Posterior vena cava (tissue), 2 donors: ENCODE data around the gene TXNRD3. TPM values are rescaled to one million over a fixed set of nuclear protein-coding genes. Genes with fewer than 3 reads are reported as not detected.
A peak's percentile ranks its signal among the peaks of the same experiment; 100 is the strongest.

Experiments used
- DNase-seq: peaks from one replicate; pipeline ENCODE4 v3.0.0-alpha.2; 2020; ENCODE audit warnings: low spot score
- intact Hi-C, 2 donors: fragments of 100-400 bp; cut with DNase I; formaldehyde crosslinking; loops; one replicate each; pipeline versions ENCODE4 v1.14.1 to v1.14.2; 2022 to 2023
- long read RNA-seq, 2 donors: library from polyadenylated mRNA; unstranded; transcript quantifications; one replicate each; pipeline ENCODE4 v2.0.0, GENCODE V29; 2020 to 2021
- total RNA-seq, 2 donors: library from RNA; stranded (reverse); fragmentation: NEBNext Ultra II Directional; extraction: Animal tissue kit (Norgen Biotek cat#: 25700); gene quantifications; one replicate each; pipeline ENCODE4 v1.2.1, GENCODE V29; 2021
- donor health status: DM: yes; HTN: yes; CAD: no.
- donor health status: DM: yes; HTN: yes; CAD: no.

The TXNRD3 gene
- total RNA-seq, result 10 to 100 TPM in 1 of 2 donors, 1 to 10 TPM in 1; 7.4 to 12.1 TPM
- long read RNA-seq, donor 1, partial matches to known transcripts, result 2 of 2 reads
- long read RNA-seq, donor 1, other reads (novel, unspliced or antisense), result 0 of 2 reads
- long read RNA-seq, donor 2, partial matches to known transcripts, result 2 of 7 reads
- long read RNA-seq, donor 2, other reads (novel, unspliced or antisense), result 3 of 7 reads

DNA sequence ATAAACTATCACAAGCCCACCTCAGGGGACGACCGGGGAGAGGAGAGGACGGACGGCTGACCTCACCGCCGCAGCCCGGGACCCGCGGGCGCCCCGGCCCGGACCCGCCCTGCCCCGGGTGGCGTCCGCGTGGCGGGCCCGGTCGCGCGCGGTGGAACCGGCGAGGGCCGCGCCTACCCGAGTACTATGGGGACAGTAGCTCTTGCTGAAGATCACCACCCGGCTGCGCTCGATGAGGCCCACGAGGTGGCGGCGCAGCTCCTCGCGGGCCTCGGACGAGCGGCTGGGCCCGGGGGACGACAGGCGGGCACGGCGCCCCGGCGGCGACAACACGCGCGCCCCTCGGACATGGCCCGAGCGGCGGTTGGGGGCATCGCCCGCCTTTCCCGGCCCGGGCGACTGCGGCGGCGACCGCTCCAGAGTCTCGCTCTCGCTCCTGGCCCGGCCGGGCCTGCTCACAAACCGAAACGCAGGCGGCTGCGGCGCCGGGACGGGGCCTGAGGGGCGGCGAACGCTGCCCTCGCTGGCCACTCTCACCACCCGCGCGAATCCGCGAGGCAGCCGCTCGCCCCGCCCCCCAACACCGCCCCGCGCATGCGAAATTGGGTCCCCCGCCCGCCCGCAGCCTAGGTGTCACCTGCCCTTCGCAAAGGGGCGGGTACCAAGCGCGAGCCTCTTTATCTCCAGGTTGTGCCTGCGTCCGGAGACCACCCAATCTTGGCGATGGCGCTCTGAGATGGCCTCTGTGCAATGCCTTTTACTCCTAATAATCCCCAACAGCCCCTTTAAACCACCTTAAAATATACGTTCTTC lies at the start of gene TXNRD3:
Gene TXNRD3 (minus strand): TSS at position 554 of the 813 bp plus-strand sequence.
- intact Hi-C loops, result no loop called here
- DNase-seq, result peak; percentile 92

DNA sequence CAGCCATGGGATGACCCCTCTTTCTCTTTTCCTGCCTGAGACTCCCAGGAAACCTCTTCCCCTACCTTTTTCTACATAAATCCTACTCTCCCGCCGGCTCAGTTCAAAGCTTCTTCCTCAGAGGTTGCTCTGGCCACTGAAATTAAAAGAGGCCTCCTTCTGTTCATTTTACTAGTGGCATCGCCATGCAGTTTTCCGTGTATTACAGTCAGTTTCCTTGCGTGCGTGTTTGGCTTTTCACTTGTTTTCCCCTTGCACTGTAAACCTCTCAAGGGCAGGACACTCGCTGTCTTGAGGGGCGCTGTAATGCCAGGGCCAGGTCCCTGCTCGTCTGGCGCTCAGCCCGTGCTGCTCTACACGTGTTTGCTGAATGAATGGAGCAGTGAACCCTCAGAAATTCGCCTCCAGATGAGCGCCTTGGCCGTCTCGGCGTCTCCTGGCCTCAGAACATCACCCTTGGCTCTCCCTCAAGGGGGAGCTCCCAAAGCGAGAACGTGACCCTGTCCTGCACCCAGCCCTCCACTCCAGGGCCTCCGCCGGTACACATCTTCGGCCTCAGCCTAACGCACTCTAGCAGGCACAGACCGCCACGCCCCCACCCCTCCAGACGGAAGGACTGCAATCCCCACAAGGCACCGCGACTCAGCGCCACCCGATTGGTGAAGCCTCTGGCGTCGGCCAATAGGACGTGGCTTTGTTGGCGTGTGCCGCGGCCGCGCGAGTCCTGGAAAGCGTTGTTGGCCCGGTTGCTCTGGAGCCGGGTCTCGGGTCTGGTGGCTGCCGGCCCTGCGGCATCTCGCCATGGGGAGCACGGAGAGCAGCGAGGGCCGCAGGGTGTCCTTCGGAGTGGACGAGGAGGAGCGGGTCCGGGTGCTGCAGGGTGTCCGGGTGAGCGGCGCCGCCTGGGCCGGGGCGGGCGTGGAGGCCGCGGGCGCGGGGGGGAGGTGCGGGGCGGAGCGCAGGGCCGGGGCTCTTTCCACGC lies 48.9 kb upstream of the TXNRD3 start, which contains the start of gene CHCHD6:
Gene CHCHD6 (plus strand): TSS at position 729 of the 982 bp plus-strand sequence. CDS start 73 bp downstream, at position 802.
- intact Hi-C loops, result no loop called here

DNA sequence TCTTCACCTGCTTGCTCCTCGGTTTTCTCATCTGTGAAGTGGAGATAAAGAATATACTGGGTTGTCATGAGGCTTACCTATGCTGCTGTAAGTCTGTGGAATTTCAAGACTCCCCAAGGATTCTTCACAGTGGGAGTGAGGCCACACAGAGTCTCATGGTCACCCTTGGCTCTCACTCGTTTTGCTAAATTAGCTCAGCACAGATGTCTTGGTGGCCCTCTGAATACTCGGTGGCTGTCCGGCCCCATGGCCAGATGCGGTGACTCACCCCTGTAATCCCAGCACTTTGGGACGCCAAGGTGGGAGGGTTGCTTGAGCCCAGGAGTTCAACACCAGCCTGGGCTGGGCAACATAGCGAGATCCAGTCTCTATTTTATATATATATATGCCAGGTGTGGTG lies 44.1 kb upstream of the TXNRD3 start:
- no peak for DNase-seq
- intact Hi-C loops, result no loop called here

More for the DNA sequence above, 48.9 kb upstream of the TXNRD3 start, which contains the start of gene CHCHD6:
- peak; percentile 98 for DNase-seq

DNA sequence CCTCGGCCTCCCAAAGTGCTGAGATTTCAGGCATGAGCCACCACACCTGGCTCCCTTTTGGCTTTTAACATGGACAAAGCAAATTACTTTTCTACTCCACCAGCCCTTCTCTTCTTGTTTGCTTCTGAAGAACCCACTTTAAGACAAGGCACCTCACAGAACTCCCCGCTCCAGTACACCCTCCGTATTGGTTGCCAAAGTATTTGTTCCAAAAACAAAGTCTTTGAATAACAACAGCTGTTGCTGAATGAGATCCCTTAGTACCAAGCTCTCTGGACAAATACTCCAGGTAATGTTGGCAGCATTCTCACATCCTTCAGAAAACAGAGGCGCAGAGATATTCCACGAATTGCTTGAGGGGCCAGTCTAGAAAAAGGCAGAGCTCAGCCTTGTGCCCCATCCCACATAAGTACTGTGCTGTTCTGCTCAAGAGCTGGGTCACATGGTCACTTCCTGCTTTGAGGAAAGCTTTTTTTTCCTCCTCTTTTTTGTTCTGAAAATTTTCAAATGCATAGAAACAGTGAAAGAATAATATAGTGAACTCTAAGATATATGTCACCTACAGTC lies 41.9 kb upstream of the TXNRD3 start:
- intact Hi-C loops, result no loop called here
- DNase-seq, result no peak

DNA sequence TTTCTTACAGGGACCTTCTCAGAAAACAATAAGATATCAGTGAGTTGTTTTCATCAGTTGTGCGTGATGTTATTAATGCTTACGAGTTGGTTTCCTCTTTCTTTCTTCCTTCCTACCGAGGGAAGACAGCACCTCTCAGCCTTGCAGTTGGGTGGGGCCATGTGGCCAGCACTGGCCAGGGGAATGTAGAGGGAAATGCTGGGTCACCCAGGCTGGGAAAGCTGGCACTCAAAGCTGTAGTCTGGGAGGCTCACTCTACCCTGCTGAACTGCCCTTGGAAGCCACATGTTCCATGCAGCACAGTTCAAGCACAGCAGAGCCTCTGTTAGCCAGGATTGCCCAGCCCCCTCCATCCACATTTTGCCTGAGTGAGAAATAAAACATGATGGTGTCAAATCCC lies 39.0 kb upstream of the TXNRD3 start:
- intact Hi-C loops, result no loop called here
- DNase-seq, result no peak

DNA sequence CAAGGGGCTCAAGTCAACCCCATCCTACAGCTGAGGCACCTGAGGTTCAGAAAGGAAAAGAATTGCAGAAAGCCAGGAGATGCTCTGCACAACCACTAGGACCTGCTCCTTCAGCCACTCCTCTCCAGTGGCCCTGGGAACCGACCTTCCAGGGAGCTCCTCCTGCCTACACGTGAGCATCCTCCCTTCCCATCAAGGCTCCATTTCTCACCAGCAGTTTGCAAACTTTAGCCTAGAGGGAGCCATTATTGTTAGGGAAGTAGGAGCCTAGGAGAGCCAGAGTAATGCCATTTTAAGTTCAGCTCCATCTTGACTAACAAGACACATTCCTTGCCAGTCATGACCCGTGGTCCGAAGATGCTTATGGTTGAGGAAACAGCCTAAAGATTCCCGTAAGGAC lies 37.9 kb upstream of the TXNRD3 start:
- no peak for DNase-seq
- intact Hi-C loops, result no loop called here

DNA sequence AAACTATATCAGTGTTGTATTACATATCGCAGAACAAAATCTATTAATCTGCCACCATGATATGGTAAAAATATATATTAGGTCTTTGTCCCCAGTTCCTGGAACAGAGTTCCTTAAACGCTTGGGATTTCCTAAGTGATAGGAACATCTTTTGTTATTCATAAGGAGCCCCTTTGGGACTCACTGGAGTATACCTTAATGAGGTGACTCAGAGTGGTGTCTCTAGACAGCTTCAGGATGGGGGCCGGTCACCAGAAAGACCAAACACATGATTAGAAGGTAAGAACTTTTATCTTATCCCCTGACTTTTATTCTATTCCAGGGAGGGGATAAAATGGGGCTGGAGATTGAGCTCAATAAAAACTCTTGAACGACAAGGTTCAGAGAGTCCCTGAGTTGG lies 36.8 kb upstream of the TXNRD3 start:
- DNase-seq, result no peak
- intact Hi-C loops, result no loop called here

DNA sequence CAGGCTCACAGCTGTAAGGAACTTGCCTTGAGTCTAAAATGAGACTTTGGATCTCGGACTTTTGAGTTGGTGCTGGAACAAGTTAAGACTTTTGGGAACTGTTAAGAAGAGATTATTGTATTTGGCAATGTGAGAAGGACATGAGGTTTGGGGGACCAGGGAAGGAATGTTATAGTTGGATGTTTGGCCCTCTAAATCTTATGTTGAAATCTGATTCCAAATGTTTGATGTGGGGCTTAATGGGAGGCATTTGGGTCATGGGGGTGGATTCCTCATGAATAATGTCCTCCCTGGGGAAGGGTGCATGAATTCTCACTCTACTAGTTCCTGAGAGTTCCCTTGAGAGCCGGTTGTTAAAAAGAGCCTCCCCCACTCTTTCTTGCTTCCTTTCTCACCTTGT lies 30.6 kb upstream of the TXNRD3 start:
- no peak for DNase-seq
- intact Hi-C loops, result loop anchor here in 1 of 2 donors (10.0 kb wide), 1 partner anchor 299 kb away; the partner anchor contains the start of gene PLXNA1

DNA sequence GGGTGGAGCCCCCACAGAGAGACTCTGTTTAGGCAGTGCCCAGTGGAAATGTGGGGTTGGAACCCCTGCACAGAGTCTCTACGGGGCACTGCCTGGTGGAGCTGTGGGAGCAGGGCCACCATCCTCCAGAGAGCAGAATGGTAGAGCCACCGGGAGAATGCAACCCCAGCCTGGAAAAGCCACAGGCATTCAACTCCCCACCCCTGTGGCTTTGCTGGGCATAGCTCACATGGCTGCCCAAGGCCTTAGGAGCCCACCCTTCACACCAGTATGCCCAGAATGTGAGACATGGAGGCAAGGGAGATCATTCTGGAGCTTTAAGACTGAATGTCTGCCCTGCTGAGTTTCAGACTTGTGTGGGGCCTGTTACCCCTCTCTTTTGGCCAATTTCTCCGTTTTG lies 30.1 kb upstream of the TXNRD3 start:
- no peak for DNase-seq
- intact Hi-C loops, result loop anchor here in 1 of 2 donors (10.0 kb wide), 1 partner anchor 300 kb away; the partner anchor contains the start of gene PLXNA1

DNA sequence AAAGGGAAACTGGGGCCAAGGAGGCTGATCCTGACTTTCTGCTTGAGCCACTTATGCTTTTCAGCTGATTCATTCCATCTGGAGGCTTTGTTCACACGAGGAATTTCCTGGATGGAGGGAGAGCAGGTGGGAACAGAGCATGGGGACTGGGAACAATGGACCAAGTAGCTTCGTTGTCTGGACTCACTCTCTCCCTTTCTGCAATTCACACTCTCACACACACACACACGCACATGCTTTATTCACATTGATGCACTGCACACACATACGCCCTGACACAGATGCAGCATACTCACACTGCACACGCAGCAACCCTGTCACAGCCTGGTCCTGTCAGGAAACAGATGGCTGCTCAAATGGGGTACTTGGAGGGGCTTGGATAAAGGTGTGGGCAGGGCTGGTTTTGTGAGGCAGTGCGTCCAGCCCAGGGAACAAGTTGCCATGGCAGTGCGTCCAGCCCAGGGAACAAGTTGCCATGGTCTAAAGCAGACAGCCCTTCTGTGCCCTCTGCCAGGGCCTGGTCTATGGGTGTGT lies 29.4 kb upstream of the TXNRD3 start:
- intact Hi-C loops, result loop anchor here in 1 of 2 donors (10.0 kb wide), 1 partner anchor 301 kb away; the partner anchor contains the start of gene PLXNA1
- no peak for DNase-seq

DNA sequence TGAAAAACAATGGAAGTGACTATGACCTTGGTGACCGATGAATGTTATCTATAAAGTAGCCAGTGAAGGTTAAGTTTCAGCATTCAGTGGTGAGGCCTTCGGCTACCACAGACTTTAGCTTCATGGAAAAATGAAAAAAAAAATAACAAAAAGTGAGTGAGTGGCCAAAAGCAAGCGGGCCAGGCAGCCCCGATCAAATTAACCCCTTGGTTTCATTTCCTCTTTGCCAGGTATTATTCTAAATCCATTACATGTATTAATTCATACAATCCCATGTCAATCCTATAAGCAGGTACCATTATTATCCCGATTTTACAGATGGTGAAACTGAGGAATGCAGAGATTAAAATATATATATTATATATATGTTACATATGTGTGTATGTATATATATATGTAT lies 28.1 kb upstream of the TXNRD3 start:
- intact Hi-C loops, result loop anchor here in 1 of 2 donors (10.0 kb wide), 1 partner anchor 302 kb away; the partner anchor contains the start of gene PLXNA1
- no peak for DNase-seq

DNA sequence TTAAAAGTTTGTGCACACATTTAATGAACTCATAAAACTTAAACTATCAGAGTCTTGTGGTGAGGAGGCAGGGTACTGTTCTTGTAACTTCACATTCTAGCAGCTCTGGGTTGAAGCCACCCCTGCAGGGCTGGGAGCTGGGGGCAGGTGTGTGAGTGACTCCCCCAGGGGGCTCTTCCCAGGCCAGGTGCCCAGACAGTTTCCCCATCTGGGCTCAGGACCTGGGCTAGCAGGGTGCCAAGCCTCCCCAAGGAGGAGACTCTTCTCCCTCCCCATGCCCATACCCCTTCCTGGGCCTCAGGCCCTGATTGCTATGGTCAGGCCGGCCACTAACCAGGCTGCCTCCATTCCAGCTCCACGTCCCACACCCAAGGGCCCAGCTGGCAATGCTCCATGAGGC lies 27.1 kb upstream of the TXNRD3 start:
- DNase-seq, result no peak
- intact Hi-C loops, result loop anchor here in 1 of 2 donors (10.0 kb wide), 1 partner anchor 303 kb away; the partner anchor contains the start of gene PLXNA1

DNA sequence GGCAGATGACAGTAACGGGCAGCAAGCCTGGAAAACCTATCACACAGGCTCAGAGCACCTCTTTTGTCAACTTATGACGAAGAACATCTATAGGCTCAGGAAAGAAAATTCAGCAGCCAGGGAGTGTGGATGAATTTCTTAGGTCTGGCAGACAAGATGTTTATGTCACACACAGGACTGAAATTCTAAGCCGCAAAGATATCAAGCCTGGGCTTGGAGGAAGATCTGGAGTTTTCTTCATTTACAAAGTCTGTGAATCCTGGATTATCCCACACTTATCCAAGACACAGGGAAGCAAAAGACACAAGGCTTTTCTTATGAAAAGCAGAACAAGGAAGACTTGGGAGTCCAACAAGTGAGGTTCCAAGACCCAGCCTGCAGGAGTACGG lies 25.7 kb upstream of the TXNRD3 start:
- no peak for DNase-seq
- intact Hi-C loops, result loop anchor here in 1 of 2 donors (10.0 kb wide), 1 partner anchor 304 kb away; the partner anchor contains the start of gene PLXNA1

DNA sequence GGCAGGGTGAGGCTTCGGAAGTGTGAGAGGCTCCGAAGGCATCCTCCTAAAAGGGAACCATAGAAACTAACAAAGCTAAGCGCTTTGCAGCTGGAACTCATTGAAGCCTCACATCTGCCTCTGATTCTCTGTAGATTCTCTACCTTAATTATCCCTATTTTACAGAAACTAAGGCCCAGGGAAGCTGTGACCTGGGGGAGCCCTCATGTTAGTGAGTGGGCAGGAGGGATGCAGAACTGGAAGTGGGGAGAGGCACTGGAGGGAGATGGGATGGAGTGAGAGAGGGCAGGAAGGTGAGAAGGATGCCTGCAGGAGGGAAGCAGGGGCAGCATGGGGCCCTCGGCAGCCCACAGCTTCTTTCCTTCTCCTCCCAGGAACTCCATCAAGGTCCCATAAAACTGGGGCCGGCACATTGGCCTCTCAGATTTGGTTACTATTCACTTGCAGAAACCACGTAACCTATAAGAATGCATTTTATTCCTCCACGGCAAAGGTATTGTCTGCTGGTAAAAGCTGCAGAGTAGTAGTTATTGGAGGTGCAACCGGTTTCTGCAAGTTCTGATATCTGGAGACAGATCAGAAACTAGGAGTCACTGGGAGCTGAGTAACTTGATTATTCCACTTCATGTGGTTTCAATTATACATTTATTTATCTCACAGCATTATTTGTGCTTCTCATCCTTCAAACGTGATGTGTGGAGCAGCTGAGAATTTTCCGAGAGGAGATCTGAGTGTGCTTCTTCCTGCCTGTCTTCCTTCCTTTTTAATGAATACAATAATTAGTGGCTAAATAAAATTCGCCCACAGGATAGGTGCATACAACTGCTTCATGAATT lies 25.1 kb upstream of the TXNRD3 start:
- no peak for DNase-seq
- intact Hi-C loops, result loop anchor here (5.0 to 10.0 kb wide), 2 partner anchors 305 to 777 kb away; partner anchors contain the start of gene PLXNA1 (in 1 of the 2)

DNA sequence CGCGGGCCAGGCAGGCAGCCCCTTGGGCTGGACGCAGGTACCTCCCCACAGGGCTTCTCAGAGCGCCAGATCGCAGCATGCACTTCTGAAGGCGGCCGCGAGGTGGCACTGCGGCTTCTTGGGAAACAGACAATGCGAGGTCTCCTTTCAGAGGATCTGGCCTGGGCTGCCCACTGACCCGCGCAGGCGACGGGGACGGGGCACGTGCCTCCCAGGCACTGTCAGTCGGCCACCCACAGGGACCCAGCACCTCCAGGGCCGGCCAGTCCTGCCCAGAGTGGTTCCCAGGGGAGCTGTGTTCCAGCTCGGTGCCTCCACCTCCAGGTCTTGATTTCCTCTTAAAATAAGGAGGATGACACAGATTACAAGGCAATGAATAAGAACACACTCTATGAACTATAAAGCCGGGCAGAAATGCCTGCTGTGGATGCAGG lies 24.4 kb upstream of the TXNRD3 start:
- intact Hi-C loops, result loop anchor here (5.0 kb wide), 1 partner anchor 778 kb away; no protein-coding TSS in a partner anchor
- peak; percentile 94 for DNase-seq

DNA sequence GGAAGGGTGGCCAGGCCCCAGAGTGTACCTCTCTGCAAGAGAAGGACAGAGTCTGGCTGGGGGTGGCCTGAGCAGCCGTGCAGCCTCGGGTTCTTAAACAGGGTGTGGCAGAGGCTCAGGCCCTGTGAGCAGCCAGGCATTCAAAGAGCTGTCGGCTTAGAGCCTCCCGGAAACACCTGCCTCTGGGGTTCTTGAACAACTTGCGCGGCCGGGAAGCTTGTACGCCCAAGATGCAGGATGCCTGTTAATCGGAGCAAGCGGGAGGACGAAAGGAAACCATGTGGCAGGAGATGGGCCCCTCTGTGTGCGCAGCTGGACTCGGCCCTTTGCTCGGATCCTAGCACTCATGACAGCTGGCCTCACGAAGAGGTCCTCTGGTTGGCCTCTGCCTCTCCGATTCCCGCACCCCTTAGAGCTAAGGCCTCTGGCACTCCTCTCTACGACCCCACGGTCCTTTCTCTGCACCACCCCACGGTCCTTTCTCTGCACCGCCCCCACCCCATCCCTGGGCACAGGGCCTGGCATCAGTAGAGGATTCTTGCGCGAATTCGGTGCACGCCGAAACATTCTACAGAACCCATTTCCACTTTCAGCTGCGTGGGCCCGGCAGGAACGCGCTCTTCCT lies 23.9 kb upstream of the TXNRD3 start:
- intact Hi-C loops, result loop anchor here (1.0 to 5.0 kb wide), 2 partner anchors 778 to 867 kb away; no protein-coding TSS in a partner anchor
- DNase-seq, result no peak
